ENCODE results near the gene PTBP3.

The PTBP3 gene

GRCh38 chr9:112360047-112360804 is 26.8 kb upstream of the PTBP3 start:
- no peak for DNase-seq (ENCODE audit: low spot score)

DNA sequence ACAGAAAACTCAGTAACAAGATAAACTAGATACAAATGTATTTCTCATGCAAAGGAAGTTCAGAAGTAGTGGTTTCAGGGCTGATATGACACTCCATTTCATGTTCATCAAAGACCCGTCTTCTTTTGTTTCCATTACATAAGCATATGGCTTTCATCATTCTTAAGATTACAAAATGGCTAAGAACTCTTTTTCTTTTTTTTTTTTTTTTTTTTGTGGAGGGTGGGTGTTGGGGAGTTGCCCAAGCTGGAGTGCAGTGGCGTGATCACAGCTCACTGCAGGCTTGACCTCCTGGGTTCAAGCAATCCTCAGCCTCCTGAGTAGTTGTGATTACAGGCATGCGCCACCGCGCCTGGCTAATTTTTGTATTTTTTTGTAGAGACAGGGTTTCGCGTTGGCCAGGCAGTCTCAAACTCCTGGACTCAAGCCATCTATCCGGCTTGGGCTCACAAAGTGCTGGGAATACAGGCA is 22.0 kb upstream of the PTBP3 start:
- DNase-seq (ENCODE audit: low spot score) = no peak

GRCh38 chr9:112354081-112354743 is 20.8 kb upstream of the PTBP3 start:
- DNase-seq (ENCODE audit: low spot score) = no peak

DNA sequence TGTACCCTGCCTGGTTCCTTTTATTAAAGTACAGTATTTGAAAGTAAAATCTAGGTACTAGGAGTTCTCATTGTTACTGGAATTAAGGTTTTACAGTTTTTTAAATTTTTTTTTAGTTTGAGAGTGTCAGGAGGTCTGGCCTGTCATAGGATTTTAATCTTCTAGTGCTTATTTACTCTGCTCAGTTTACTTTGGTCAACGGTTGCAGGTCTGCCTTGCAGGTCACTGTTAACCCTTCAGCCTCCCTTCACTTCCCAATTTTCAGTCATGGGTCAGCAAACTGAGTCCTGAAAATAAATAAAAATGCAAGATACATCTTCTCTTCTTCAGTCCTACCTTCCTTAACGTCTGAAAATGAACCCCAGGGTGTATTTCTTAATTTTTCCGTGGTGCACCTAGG is 18.8 kb upstream of the PTBP3 start:
- no peak for DNase-seq (ENCODE audit: low spot score)

GRCh38 chr9:112351184-112351583 is 17.8 kb upstream of the PTBP3 start:
- DNase-seq (ENCODE audit: low spot score) = no peak

DNA sequence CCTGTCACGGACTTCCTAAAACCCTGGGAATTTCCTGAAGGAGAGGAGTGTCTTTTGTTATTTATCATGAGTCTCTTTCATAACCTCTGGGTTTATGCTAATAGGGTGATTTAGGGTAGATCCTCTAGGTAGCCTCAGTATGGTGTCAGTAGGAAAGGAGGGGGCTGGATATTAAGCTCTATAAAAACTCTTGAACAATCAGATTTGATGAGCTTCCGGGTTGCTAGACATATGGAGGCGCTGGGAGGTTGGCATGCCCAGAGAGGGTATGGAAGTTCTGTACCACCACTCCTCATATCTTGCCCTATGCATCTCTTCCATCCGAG is 15.6 kb upstream of the PTBP3 start:
- DNase-seq (ENCODE audit: low spot score) = no peak

DNA sequence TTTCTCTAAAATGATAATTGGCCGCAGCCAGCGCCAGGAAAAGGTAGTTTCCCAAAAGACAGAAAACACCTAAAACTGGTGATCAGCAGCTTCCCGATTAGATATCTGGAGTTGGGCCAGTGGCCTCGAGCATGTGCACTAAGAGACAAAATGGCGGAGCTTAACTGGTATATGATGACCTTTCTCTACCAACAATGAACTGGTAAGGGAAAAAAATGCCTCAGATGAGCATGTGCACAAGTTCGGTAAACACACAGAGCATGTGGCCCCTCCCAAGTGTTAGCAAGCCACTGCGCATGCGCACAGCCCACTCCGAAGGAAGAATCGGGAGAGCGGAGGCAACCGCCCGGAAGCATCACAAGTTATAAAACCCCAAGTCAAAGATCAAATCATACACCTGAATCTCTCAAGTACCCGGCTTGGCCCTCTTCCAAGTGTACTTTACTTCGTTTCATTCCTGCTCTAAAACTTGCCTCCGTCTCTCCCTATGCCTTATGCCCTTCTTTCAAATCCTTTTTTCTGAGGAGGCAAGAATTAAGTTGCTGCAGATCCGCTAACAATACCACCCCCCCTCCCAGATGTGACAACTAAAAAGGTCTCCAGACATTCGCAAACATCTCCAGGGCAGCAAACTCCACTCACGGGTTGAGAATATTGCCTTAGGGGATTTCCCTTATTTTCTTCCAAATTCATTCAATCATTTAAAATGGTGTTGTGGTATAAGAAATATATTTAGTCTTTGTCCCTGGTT is 15.0 kb upstream of the PTBP3 start:
- DNase-seq (ENCODE audit: low spot score) = peak; percentile 83

DNA sequence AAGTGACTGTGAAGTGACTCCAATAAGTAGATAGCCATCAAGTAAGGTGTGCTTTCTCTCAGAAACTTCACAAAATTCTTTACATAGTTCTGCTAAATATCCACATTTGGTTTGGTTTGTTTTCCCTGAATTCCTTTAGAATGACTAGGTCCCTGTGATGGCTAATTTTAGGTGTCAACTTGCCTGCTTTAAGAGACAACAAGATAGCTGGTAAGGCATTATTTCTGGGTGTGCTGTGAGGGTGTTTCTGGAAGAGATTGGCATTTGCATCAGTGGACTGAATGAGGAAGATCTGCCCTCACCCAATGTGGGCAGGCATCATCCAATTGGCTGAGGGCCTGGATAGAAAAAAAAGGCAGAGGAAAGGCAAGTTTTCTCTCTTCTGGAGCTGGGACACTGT is 8.3 kb upstream of the PTBP3 start:
- no peak for DNase-seq (ENCODE audit: low spot score)

DNA sequence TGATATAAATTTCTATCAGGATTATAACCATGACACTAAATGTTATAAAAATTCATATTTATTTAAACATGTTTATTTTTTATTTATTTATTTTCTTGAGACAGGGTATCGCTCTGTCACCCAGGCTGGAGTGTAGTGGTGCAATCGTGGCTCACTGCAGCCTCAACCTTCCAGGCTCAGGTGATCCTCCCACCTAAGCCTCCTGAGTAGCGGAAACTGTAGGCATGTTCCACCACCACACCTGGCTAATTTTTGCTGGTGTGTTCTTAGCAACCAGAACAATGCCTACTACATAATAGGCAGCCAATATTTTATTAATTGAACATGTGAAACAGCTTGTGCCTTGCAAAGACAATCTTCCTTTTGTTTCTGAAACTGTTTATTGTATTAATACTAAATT is 6.5 kb upstream of the PTBP3 start:
- no peak for DNase-seq (ENCODE audit: low spot score)

GRCh38 chr9:112338561-112338960 is 5.1 kb upstream of the PTBP3 start:
- DNase-seq (ENCODE audit: low spot score) = no peak

- no peak for DNase-seq (ENCODE audit: low spot score)
These were observed 4.1 kb upstream of the PTBP3 start for GRCh38 chr9:112337547-112337946.

DNA sequence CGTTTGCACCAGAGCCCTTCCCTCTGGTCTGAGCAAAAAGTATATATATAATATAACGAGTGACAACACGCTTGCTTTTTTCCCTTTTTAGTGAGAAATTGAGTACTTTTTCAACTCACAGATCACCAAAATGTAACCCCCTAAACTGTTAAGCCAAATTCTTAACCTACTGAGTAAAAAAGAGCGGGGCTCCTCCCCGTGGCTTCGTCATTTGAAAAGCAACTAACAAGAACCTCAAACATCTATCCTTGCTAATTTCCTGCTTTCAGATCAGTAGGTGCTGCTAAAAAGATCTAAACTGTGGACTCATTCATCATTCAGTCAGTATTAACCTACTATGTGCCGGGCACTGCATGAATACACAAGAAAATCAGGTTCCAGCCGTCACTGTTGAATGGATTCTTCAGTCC is 1.0 kb upstream of the PTBP3 start:
- DNase-seq (ENCODE audit: low spot score) = peak; percentile 44

DNA sequence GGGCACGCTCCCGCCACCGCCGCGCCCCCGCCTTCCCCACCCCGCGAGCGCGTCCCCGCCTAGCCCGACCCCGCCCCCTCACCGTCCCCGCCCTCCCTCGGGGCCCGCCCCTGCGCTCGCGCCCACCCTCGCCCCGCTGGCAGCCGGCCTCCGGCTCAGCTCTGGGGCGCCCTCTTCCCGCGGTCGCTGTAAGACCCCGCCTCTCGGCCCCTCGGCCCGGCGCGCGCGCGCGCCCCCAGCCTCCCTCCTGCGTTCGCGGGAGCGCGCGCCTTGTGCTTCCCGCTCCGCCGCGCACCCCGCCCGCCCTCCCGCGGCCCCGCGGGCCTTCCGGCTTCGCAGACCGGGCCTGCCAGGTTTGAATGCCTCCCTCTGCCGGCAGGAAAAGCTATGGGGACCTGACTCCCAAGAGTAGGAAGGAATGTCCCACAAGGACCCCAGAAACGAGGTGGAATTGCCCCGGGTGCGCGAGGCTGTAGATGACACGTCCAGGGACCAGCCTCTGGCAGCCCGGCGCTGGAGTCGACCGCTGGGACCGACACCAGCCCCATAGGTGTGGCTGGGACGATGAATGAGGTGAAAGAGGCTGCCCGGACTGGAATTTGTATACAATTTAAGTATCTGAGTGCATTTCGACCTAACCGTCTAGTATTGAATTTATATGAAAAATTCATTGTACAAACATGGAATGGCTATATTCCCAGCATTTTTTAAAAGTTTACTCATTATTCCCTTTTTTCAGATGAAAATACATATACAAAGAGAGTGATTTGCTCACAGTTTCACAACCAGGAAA is 416 bp upstream of the PTBP3 start:
- DNase-seq (ENCODE audit: low spot score) = peak; percentile 94

DNA sequence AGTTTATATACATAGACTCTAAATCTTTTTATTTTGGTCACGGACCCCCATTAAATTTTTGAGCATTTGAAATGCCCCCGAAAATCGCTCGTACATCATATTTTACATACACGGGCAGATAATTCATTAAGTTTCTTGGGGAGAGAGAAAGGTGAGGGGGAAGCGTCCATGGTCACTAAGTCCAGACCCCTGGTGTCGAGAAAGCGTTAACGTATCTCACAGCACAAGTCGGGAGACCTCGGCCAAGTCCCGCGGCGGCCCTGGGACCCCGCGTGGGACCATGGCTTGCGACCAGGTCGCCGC is 794 bp downstream of the PTBP3 start:
- no peak for DNase-seq (ENCODE audit: low spot score)

GRCh38 chr9:112332214-112332613 is 1.2 kb downstream of the PTBP3 start:
- peak; percentile 18 for DNase-seq (ENCODE audit: low spot score)

- DNase-seq (ENCODE audit: low spot score) = peak; percentile 11
These were observed 1.8 kb downstream of the PTBP3 start for GRCh38 chr9:112331674-112331952.

GRCh38 chr9:112328545-112328944 is 4.9 kb downstream of the PTBP3 start:
- no peak for DNase-seq (ENCODE audit: low spot score)

DNA sequence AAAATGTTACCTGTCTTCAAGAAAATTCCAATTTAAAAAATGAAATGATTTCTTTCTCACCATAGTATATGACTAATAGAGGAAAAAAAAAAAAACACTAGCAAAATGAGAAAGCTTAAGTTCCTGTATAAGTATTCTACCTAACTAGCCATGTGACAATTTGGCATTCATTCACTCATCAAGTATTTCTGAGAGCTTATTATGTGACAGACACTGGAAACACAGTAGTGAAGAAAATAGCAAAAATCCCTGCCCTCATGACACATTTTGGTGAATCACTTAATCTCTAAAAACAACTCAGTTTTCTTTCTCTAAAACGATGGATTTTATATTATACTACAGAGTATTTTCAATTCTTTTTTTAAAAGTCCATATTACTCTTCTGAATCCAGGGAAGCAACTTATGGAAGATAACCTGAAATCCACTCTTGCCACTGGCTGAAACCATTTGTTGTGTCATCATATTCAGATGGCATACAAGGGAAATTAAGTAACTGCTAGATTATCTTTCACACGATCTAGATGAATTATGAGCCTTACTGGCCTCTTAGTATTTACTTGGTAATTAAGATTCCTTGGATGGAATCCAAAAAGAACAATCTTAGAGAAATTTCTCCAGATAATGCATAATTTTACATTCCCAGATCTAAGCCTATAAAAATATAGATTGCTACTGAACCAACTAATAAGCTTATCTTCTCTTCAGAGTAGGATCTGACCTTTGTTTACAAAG is 5.5 kb downstream of the PTBP3 start:
- DNase-seq (ENCODE audit: low spot score) = no peak

- DNase-seq (ENCODE audit: low spot score) = no peak
These were observed 7.2 kb downstream of the PTBP3 start for GRCh38 chr9:112326194-112326593.

GRCh38 chr9:112325600-112325999 is 7.8 kb downstream of the PTBP3 start:
- DNase-seq (ENCODE audit: low spot score) = no peak

DNA sequence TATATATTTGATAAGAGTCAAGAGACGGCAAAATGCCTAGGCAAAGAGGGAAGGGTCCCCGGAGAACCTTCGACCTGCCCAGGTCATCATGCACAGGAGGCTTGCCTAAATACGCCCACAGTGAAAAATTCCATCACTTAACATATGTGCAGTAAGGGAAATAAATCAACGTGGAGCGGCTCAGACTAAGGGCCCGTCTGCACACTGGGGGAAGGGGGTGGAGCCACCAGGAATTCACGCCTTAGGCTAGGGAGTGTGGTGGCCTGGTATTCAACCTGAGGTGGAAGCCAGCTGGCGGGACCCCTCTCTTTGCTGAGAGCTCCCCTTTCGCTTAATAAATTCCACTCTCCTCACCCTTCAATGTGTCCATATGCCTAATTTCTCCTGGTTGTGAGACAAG is 8.3 kb downstream of the PTBP3 start:
- no peak for DNase-seq (ENCODE audit: low spot score)

GRCh38 chr9:112323378-112323854 is 10.0 kb downstream of the PTBP3 start:
- DNase-seq (ENCODE audit: low spot score) = no peak
